Keratinocyte (primary cell): ENCODE results near the gene FOXD4L3.
"Not testable (repeated sequence)": the region's sequence is repeated elsewhere in the genome, so short reads cannot be mapped to it uniquely, and the experiment has no call there.

Source experiments
- CTCF ChIP-seq, 3 experiments: IDR thresholded peaks in 1 of 3; conservative IDR thresholded peaks in 1 of 3; optimal IDR thresholded peaks in 1 of 3; 2 replicates in 2 of 3; 3 replicates in 1 of 3; pipeline versions ENCODE3 to v1.5.1; 2011; ENCODE audit warnings: low read length in 3 of 3, mild to moderate bottlenecking in 3 of 3, moderate library complexity in 2 of 3, control low read depth in 1 of 3, inconsistent platforms in 1 of 3; ENCODE audit not compliant: insufficient read depth in 2 of 3; ENCODE audit errors: extremely low read depth in 1 of 3
- EZH2 ChIP-seq: IDR thresholded peaks from one replicate; pipeline ENCODE4 v1.6.1; 2012; ENCODE audit warnings: inconsistent platforms, mild to moderate bottlenecking, low read length, moderate library complexity

GRCh38 chr9:68307654-68308053 lies 5.0 kb downstream of the FOXD4L3 start:
- TF ChIP-seq CTCF (optimal IDR thresholded peaks at IDR 0.05 in 1 of 3, IDR thresholded peaks at IDR 0.05 in 1 of 3, conservative IDR thresholded peaks at IDR 0.05 in 1 of 3; ENCODE audit: extremely low read depth in 1 of 3, insufficient read depth in 2 of 3, low read length in 3 of 3); EZH2: not testable (repeated sequence)
